H1 (cell line): Measurements from ENCODE around the gene RIGI. TPM values are rescaled to one million over a fixed set of nuclear protein-coding genes. Genes with fewer than 3 reads are reported as not detected.

ENCODE experiments used
- CTCF ChIA-PET: fragments of 300-600 bp; sonication (Branson Sonifier 250); formaldehyde crosslinking; loops from one replicate; lab custom pipeline; 2021; ENCODE audit not compliant: partially characterized antibody; lab: Charles Lee
- POLR2A ChIA-PET: fragments of 300-600 bp; sonication (Branson Sonifier 250); formaldehyde crosslinking; loops from one replicate; lab custom pipeline; 2021; ENCODE audit warnings: inconsistent platforms; ENCODE audit not compliant: partially characterized antibody; lab: Charles Lee
- DNase-seq, 2 experiments: peaks; one replicate each; pipeline versions ENCODE4 v3.0.0 to v3.0.0-alpha.2; 2010 to 2022; ENCODE audit warnings: low spot score in 2 of 2, low read depth in 1 of 2, mixed read lengths in 1 of 2
- FAIRE-seq: peaks from 2 replicates; lab custom pipeline; 2011; peaks lifted over from hg19 to GRCh38; lab: Jason Lieb, UNC
- H2AFZ ChIP-seq: 2 replicates; pipeline ENCODE4 v1.8.1; 2012; ENCODE audit warnings: low read length, inconsistent platforms
- H2AK5ac ChIP-seq: 2 replicates; pipeline ENCODE4 v1.6.1; 2013; ENCODE audit warnings: low read depth, low read length
- H2BK120ac ChIP-seq: replicated peaks from 2 replicates; pipeline ENCODE3; 2013; ENCODE audit warnings: low read depth, low read length, inconsistent platforms
- H2BK12ac ChIP-seq: 2 replicates; pipeline ENCODE4 v1.6.1; 2013; ENCODE audit warnings: low read depth, low read length
- H2BK15ac ChIP-seq: 2 replicates; pipeline ENCODE4 v1.6.1; 2013; ENCODE audit warnings: low read length
- H2BK20ac ChIP-seq: 2 replicates; pipeline ENCODE4 v1.6.1; 2013; ENCODE audit warnings: low read length
- H2BK5ac ChIP-seq: 2 replicates; pipeline ENCODE4 v1.6.1; 2013; ENCODE audit warnings: low read depth, low read length
- H3K14ac ChIP-seq: 2 replicates; pipeline ENCODE4 v1.6.1; 2013; ENCODE audit warnings: inconsistent platforms; ENCODE audit not compliant: insufficient read length
- H3K18ac ChIP-seq: 2 replicates; pipeline ENCODE4 v1.6.1; 2013; ENCODE audit warnings: low read length; ENCODE audit errors: extremely low read depth
- H3K23ac ChIP-seq: 2 replicates; pipeline ENCODE4 v1.6.1; 2013; ENCODE audit warnings: inconsistent platforms; ENCODE audit not compliant: insufficient read length
- H3K23me2 ChIP-seq: 2 replicates; pipeline ENCODE4 v1.6.1; 2013; ENCODE audit warnings: low read depth, low read length
- H3K27ac ChIP-seq: 2 replicates; pipeline ENCODE4 v1.6.1; 2011; ENCODE audit warnings: low read depth, low read length, inconsistent platforms
- H3K27me3 ChIP-seq, 4 experiments: replicated peaks in 1 of 4; 1 replicate in 1 of 4; 2 replicates in 3 of 4; pipeline versions ENCODE4 v1.6.1 to v1.8.1; 2011 to 2013; ENCODE audit warnings: low read length in 3 of 4, mild to moderate bottlenecking in 3 of 4, inconsistent platforms in 2 of 4, mixed read lengths in 2 of 4, moderate library complexity in 1 of 4; ENCODE audit not compliant: control insufficient read depth in 3 of 4, insufficient read depth in 3 of 4; ENCODE audit errors: extremely low read depth in 1 of 4
- H3K36me3 ChIP-seq, 4 experiments: 2 replicates each; pipeline versions ENCODE4 v1.6.1 to v1.8.1; 2011 to 2013; ENCODE audit warnings: mild to moderate bottlenecking in 4 of 4, low read length in 3 of 4, moderate library complexity in 2 of 4, control low read depth in 1 of 4, inconsistent platforms in 1 of 4; ENCODE audit not compliant: insufficient read depth in 4 of 4, control insufficient read depth in 2 of 4
- H3K4ac ChIP-seq: replicated peaks from 2 replicates; pipeline ENCODE3; 2013; ENCODE audit warnings: low read length, low read depth, mixed read lengths, inconsistent platforms; ENCODE audit not compliant: insufficient read length
- H3K4me1 ChIP-seq, 4 experiments: replicated peaks in 1 of 4; 1 replicate in 1 of 4; 2 replicates in 3 of 4; pipeline versions ENCODE4 v1.6.1 to v1.8.1; 2011 to 2013; ENCODE audit warnings: low read length in 3 of 4, inconsistent platforms in 2 of 4, mixed read lengths in 1 of 4; ENCODE audit not compliant: insufficient read depth in 4 of 4, control insufficient read depth in 3 of 4
- H3K4me2 ChIP-seq, 2 experiments: 2 replicates each; pipeline versions ENCODE4 v1.6.1 to v1.8.1; 2011 to 2013; ENCODE audit warnings: low read depth in 2 of 2, low read length in 2 of 2, control low read depth in 1 of 2, inconsistent platforms in 1 of 2, mild to moderate bottlenecking in 1 of 2; ENCODE audit not compliant: insufficient read depth in 1 of 2
- H3K4me3 ChIP-seq, 4 experiments: fragments of 200-600, 300-600 bp in 1 of 4; sonication (generic), shearing (Covaris generic), sonication (Bioruptor Twin) in 1 of 4; 2 replicates each; pipeline versions ENCODE4 v1.5.1 to v1.8.1; 2011 to 2016; ENCODE audit warnings: low read length in 4 of 4, low read depth in 3 of 4, control low read depth in 2 of 4, inconsistent platforms in 2 of 4, mild to moderate bottlenecking in 2 of 4, mixed read lengths in 1 of 4, moderate library complexity in 1 of 4; ENCODE audit not compliant: insufficient read depth in 2 of 4; ENCODE audit errors: extremely low read depth in 1 of 4
- H3K56ac ChIP-seq: replicated peaks from 2 replicates; pipeline ENCODE3; 2013; ENCODE audit warnings: low read depth, mild to moderate bottlenecking, mixed read lengths, low read length, inconsistent platforms; ENCODE audit not compliant: insufficient read length
- H3K79me1 ChIP-seq: 2 replicates; pipeline ENCODE4 v1.6.1; 2013; ENCODE audit warnings: low read depth, low read length, control low read depth
- H3K79me2 ChIP-seq, 2 experiments: 2 replicates each; pipeline versions ENCODE4 v1.6.1 to v1.8.1; 2012 to 2013; ENCODE audit warnings: low read length in 2 of 2, mild to moderate bottlenecking in 2 of 2, inconsistent platforms in 1 of 2; ENCODE audit not compliant: insufficient read depth in 2 of 2, control insufficient read depth in 1 of 2
- H3K9ac ChIP-seq, 4 experiments: replicated peaks in 1 of 4; 1 replicate in 1 of 4; 2 replicates in 3 of 4; pipeline versions ENCODE4 v1.6.1 to v1.8.1; 2011 to 2013; ENCODE audit warnings: low read depth in 3 of 4, low read length in 3 of 4, control low read depth in 2 of 4, mild to moderate bottlenecking in 2 of 4, moderate library complexity in 2 of 4, inconsistent platforms in 1 of 4; ENCODE audit errors: extremely low read depth in 1 of 4
- H3K9me3 ChIP-seq, 2 experiments: 2 replicates each; pipeline versions ENCODE4 v1.6.1 to v1.8.1; 2012 to 2013; ENCODE audit warnings: mild to moderate bottlenecking in 2 of 2, moderate library complexity in 2 of 2, control low read depth in 1 of 2, inconsistent platforms in 1 of 2, low read depth in 1 of 2, low read length in 1 of 2, mixed read lengths in 1 of 2; ENCODE audit not compliant: insufficient read depth in 2 of 2
- H4K20me1 ChIP-seq, 2 experiments: replicated peaks in 1 of 2; 2 replicates each; pipeline versions ENCODE3 to v1.8.1; 2011 to 2013; ENCODE audit warnings: inconsistent platforms in 2 of 2, low read length in 2 of 2, mild to moderate bottlenecking in 1 of 2; ENCODE audit not compliant: insufficient read depth in 2 of 2, control insufficient read depth in 1 of 2
- H4K5ac ChIP-seq: 2 replicates; pipeline ENCODE4 v1.6.1; 2013; ENCODE audit warnings: low read length, low read depth, mixed read lengths, inconsistent platforms; ENCODE audit not compliant: insufficient read length
- H4K8ac ChIP-seq: 2 replicates; pipeline ENCODE4 v1.8.0; 2013; ENCODE audit warnings: mild to moderate bottlenecking, moderate library complexity, low read length, inconsistent platforms; ENCODE audit not compliant: insufficient read depth; ENCODE audit errors: extremely low read depth
- H4K91ac ChIP-seq: replicated peaks from 2 replicates; pipeline ENCODE3; 2013; ENCODE audit warnings: low read length, mixed read lengths, inconsistent platforms; ENCODE audit not compliant: insufficient read length
- BACH1 ChIP-seq: IDR thresholded peaks from 2 replicates; pipeline ENCODE4 v1.6.1; 2012; ENCODE audit warnings: low read length, improper control_type of control experiment
- CHD2 ChIP-seq: IDR thresholded peaks from 2 replicates; pipeline ENCODE4 v1.6.1; 2012; ENCODE audit warnings: low read length, improper control_type of control experiment
- CTBP2 ChIP-seq: IDR thresholded peaks from 2 replicates; pipeline ENCODE4 v1.7.0; 2011; ENCODE audit warnings: borderline replicate concordance, mild to moderate bottlenecking, moderate library complexity, mixed read lengths, low read length; ENCODE audit not compliant: insufficient read depth, insufficient read length
- CTCF ChIP-seq, 3 experiments: IDR thresholded peaks; 1 replicate in 2 of 3; 2 replicates in 1 of 3; pipeline versions ENCODE4 v1.5.1 to v1.6.1; 2011; ENCODE audit warnings: low read length in 3 of 3, mild to moderate bottlenecking in 3 of 3, inconsistent platforms in 2 of 3, low read depth in 1 of 3, moderate library complexity in 1 of 3; ENCODE audit not compliant: insufficient read depth in 1 of 3; ENCODE audit errors: control extremely low read depth in 1 of 3
- JUND ChIP-seq: IDR thresholded peaks from 2 replicates; pipeline ENCODE4 v1.6.1; 2011; ENCODE audit warnings: mild to moderate bottlenecking, improper control_type of control experiment, low read length
- NANOG ChIP-seq: IDR thresholded peaks from 2 replicates; pipeline ENCODE4 v1.6.1; 2011; ENCODE audit warnings: low read length, low read depth, mild to moderate bottlenecking, inconsistent platforms; ENCODE audit not compliant: insufficient read depth, poor library complexity, severe bottlenecking
- RXRA ChIP-seq: IDR thresholded peaks from 2 replicates; pipeline ENCODE4 v1.6.1; 2011; ENCODE audit warnings: low read depth, mild to moderate bottlenecking, low read length, moderate library complexity; ENCODE audit not compliant: insufficient read depth
- SAP30 ChIP-seq: fragments of 300-600 bp; sonication (generic); IDR thresholded peaks from 2 replicates; pipeline ENCODE4 v1.7.1; 2012; ENCODE audit warnings: low read length, moderate library complexity, mild to moderate bottlenecking, inconsistent platforms; ENCODE audit not compliant: insufficient read depth, insufficient replicate concordance
- SRF ChIP-seq: IDR thresholded peaks from 2 replicates; pipeline ENCODE4 v1.6.1; 2011; ENCODE audit warnings: mild to moderate bottlenecking, low read depth, low read length, moderate library complexity
- TAF7 ChIP-seq: optimal IDR thresholded peaks from 2 replicates; pipeline ENCODE3; 2011; ENCODE audit warnings: low read depth, mild to moderate bottlenecking, inconsistent platforms, low read length, moderate library complexity, borderline replicate concordance
- YY1 ChIP-seq: IDR thresholded peaks from 2 replicates; pipeline ENCODE4 v1.6.1; 2011; ENCODE audit warnings: low read depth, mild to moderate bottlenecking, low read length
- WGBS, 2 experiments: shearing (Covaris generic) in 1 of 2; methylation state at CpG; one replicate each; pipeline versions ENCODE4 v1.1.6 to v1.1.7; 2013 to 2015; ENCODE audit warnings: low lambda C conversion rate in 2 of 2, mixed read lengths in 2 of 2, inconsistent platforms in 1 of 2, low coverage in 1 of 2, missing lambda C conversion rate in 1 of 2; ENCODE audit not compliant: insufficient replicate concordance in 2 of 2, insufficient coverage in 1 of 2, insufficient read length in 1 of 2; ENCODE audit errors: extremely low coverage in 1 of 2, missing lambda C conversion rate in 1 of 2; 5-methylcytosine and 5-hydroxymethylcytosine counted together
- polyA plus RNA-seq, 7 experiments: library from polyadenylated mRNA; depleted of rRNA in 3 of 7; stranded (reverse) in 5 of 7; unstranded in 2 of 7; fragments of >200 nt in 5 of 7; fragments of 200-250 nt in 2 of 7; gene quantifications; 1 replicate in 5 of 7; 2 replicates in 1 of 7; 4 replicates in 1 of 7; pipeline versions ENCODE4 v1.2.1 to v1.2.3, GENCODE V29; 2011 to 2013; ENCODE audit warnings: missing spikeins in 2 of 7, mixed read lengths in 2 of 7
- total RNA-seq: library from RNA; stranded (reverse); fragmentation: NEBNext Ultra II Directional; extraction: Animal tissue kit (Norgen Biotek cat#: 25700); gene quantifications from 2 replicates; pipeline ENCODE4 v1.2.1, GENCODE V29; 2021

The RIGI gene
- total and polyA plus RNA-seq, 2 of the 8 experiments (the other 6 are each of a cell fraction or from before 2014, with no cell fraction given), result 3.1 to 6.7 TPM

DNA sequence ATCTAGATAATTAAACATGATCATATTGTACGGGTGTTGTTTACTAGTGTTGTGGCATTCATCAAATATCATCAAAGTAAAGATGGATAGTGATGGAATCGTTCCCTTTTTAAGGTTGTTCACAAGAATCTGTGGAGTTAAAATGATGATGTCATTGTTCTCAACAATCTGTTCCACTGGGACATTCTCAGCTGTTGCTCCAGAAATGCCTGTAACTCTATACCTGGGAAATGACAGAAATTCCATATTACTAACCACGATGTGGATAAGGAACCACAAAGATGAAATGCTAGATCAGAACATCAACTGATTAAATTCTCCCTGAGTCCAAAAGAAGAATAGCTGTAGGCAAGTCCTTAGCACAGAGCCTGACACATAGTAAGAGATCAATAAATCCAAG is 38.0 kb downstream of the RIGI start:
- Histone ChIP-seq H2AK5ac (no peak overlapping the region), H4K91ac (no peak overlapping the region), H3K36me3 (peaks cover 2 to 20% (median 15%) of the 10 kb centered on the region in 4 experiments; a peak in 6 of 8 replicates), H3K9ac (no peak overlapping the region), H3K23me2 (no peaks in the 10 kb centered on the region), H3K27ac (no peak overlapping the region), H3K4ac (no peak overlapping the region), H3K27me3 (no peaks in the 10 kb centered on the region), H2BK120ac (no peak overlapping the region), H3K4me2 (no peak overlapping the region), H2BK5ac (no peak overlapping the region), H3K14ac (no peak overlapping the region), H3K4me3 (no peak overlapping the region), H3K79me1 (no peaks in the 10 kb centered on the region), H3K56ac (no peak overlapping the region), H2BK12ac (no peak overlapping the region), H3K4me1 (peaks cover 0 to 2% (median 0%) of the 10 kb centered on the region in 4 experiments; a peak in 1 of 7 replicates), H2BK20ac (no peak overlapping the region), H4K5ac (no peak overlapping the region), H3K18ac (no peak overlapping the region), H2BK15ac (no peak overlapping the region), H3K23ac (no peak overlapping the region), H3K79me2 (no peaks in the 10 kb centered on the region), H4K20me1 (no peaks in the 10 kb centered on the region), H3K9me3 (no peaks in the 10 kb centered on the region), H4K8ac (no peak overlapping the region), H2AFZ (no peak overlapping the region)
- DNase-seq (no peak), FAIRE-seq (no peak)
- 89% methylated on average over 3 of the region's 3 CpGs; no CpG with 5 or more reads in 1 of the 2 experiments for WGBS, 2 experiments
- POLR2A ChIA-PET, result interaction anchor here (0.9 kb wide), 1 partner anchor 8 kb away, joined by 3 read pairs; no protein-coding TSS in a partner anchor
- CTCF ChIA-PET, result interaction anchor here (1.2 to 2.8 kb wide), 3 partner anchors 12 to 109 kb away, joined by 3 to 11 read pairs (median 3); no protein-coding TSS in a partner anchor
- TF ChIP-seq CTBP2 (no peak), NANOG (no peak), YY1 (no peak), TAF7 (no peak), JUND (no peak), CTCF (IDR thresholded peaks at IDR 0.05; ENCODE audit: control extremely low read depth in 1 of 3, insufficient read depth in 1 of 3, low read depth in 1 of 3, low read length in 3 of 3) (no peak), BACH1 (no peak), RXRA (no peak), SRF (no peak), CHD2 (no peak), SAP30 (no peak)
